Uterus (tissue), 2 donors: Measurements from ENCODE around the gene MAP3K19.

ENCODE experiments used
- POLR2A ChIP-seq, 2 donors: fragments of 450-650 bp; IDR thresholded peaks; one replicate each; pipeline ENCODE4 v1.6.1; 2016; ENCODE audit warnings: antibody characterized with exemption in 2 of 2, mild to moderate bottlenecking in 1 of 2, moderate library complexity in 1 of 2
- TF ChIP-seq, protein P1 (sequence below), 4 experiments: fragments of 200-600 bp in 2 of 4; fragments of 450-650 bp in 2 of 4; sonication (generic) in 2 of 4; IDR thresholded peaks; one replicate each; pipeline ENCODE4 v1.5.1; 2016 to 2019; ENCODE audit warnings: antibody characterized with exemption in 4 of 4, mild to moderate bottlenecking in 2 of 4, moderate library complexity in 1 of 4

DNA sequence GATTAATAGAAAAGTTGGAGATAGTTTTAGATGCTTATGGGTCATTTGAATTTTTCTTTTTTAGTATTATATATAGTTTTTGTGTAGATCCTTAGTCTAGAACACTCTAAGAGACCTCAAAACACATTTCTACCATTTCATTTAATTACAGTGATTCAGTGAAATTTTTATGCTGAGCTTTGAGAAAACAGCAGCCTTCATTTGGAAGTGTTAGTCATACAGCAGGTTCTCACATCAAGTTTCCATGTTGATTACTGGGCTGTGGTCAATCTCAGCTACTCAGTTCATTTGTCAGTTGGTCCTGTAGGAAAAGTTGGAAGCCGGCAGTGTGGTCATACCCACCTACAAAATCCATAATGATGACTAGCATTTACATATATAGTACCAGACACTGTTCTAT, 37.9 kb downstream of the MAP3K19 start:
- TF ChIP-seq, protein P1, sequence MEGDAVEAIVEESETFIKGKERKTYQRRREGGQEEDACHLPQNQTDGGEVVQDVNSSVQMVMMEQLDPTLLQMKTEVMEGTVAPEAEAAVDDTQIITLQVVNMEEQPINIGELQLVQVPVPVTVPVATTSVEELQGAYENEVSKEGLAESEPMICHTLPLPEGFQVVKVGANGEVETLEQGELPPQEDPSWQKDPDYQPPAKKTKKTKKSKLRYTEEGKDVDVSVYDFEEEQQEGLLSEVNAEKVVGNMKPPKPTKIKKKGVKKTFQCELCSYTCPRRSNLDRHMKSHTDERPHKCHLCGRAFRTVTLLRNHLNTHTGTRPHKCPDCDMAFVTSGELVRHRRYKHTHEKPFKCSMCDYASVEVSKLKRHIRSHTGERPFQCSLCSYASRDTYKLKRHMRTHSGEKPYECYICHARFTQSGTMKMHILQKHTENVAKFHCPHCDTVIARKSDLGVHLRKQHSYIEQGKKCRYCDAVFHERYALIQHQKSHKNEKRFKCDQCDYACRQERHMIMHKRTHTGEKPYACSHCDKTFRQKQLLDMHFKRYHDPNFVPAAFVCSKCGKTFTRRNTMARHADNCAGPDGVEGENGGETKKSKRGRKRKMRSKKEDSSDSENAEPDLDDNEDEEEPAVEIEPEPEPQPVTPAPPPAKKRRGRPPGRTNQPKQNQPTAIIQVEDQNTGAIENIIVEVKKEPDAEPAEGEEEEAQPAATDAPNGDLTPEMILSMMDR (IDR thresholded peaks at IDR 0.05): no peak
- TF ChIP-seq POLR2A (IDR thresholded peaks at IDR 0.05): no peak
